ENCODE measurements around the gene ITGB1BP1.

The ITGB1BP1 gene

GRCh38 chr2:9394816-9395215, 28.5 kb downstream of the ITGB1BP1 start:
- H3K4me3 ChIP-seq (ENCODE audit: control insufficient read depth in 1 of 7, extremely low read depth in 1 of 7, insufficient read depth in 4 of 7, low read depth in 2 of 7, low read length in 6 of 7), result no peak overlapping the region
- 96% methylated on average over 15 of the region's 15 CpGs for WGBS (ENCODE audit: insufficient coverage)
- H3K9me3 ChIP-seq (ENCODE audit: control extremely low read depth in 1 of 5, control insufficient read depth in 4 of 5, insufficient read depth in 2 of 5, low read depth in 1 of 5, low read length in 4 of 5), result no peaks in the 10 kb centered on the region
- POLR2A ChIA-PET, result no interaction called here
- H3K27ac ChIP-seq (ENCODE audit: insufficient read depth in 1 of 2, low read depth in 1 of 2, low read length in 2 of 2, poor library complexity in 1 of 2, severe bottlenecking in 2 of 2), result no peak overlapping the region
- H3K36me3 ChIP-seq (ENCODE audit: control insufficient read depth in 4 of 4, insufficient read depth in 4 of 4, low read length in 3 of 4), result peaks cover 0 to 12% (median 2%) of the 10 kb centered on the region in 4 experiments
- DNase-seq, result no peak
- H3K4me1 ChIP-seq (ENCODE audit: control extremely low read depth in 1 of 4, control insufficient read depth in 4 of 4, insufficient read depth in 4 of 4, low read length in 3 of 4), result peaks cover 0 to 5% (median 3%) of the 10 kb centered on the region in 4 experiments
- no peaks in the 10 kb centered on the region for H3K27me3 ChIP-seq (replicated peaks in 2 of 5; ENCODE audit: control insufficient read depth in 4 of 5, insufficient read depth in 5 of 5, low read length in 4 of 5)
- CTCF ChIA-PET, result interaction anchor here (1.5 kb wide), 1 partner anchor 10 kb away, joined by 3 read pairs; no protein-coding TSS in a partner anchor

- POLR2A ChIA-PET, result interaction anchor here (0.5 kb wide), 1 partner anchor 1407 kb away, joined by 3 read pairs; no protein-coding TSS in a partner anchor
- no peaks in the 10 kb centered on the region for H3K9me3 ChIP-seq (ENCODE audit: control extremely low read depth in 1 of 5, control insufficient read depth in 4 of 5, insufficient read depth in 2 of 5, low read depth in 1 of 5, low read length in 4 of 5)
- no peak overlapping the region for H3K4me3 ChIP-seq (ENCODE audit: control insufficient read depth in 1 of 7, extremely low read depth in 1 of 7, insufficient read depth in 4 of 7, low read depth in 2 of 7, low read length in 6 of 7)
- H3K27ac ChIP-seq (ENCODE audit: insufficient read depth in 1 of 2, low read depth in 1 of 2, low read length in 2 of 2, poor library complexity in 1 of 2, severe bottlenecking in 2 of 2), result no peak overlapping the region
- H3K27me3 ChIP-seq (replicated peaks in 2 of 5; ENCODE audit: control insufficient read depth in 4 of 5, insufficient read depth in 5 of 5, low read length in 4 of 5), result no peaks in the 10 kb centered on the region
- peaks cover 0 to 20% (median 5%) of the 10 kb centered on the region in 4 experiments for H3K36me3 ChIP-seq (ENCODE audit: control insufficient read depth in 4 of 4, insufficient read depth in 4 of 4, low read length in 3 of 4)
- H3K4me1 ChIP-seq (ENCODE audit: control extremely low read depth in 1 of 4, control insufficient read depth in 4 of 4, insufficient read depth in 4 of 4, low read length in 3 of 4), result no peaks in the 10 kb centered on the region
- CTCF ChIA-PET, result no interaction called here
- no peak for DNase-seq
- 91% methylated on average over 24 of the region's 28 CpGs for WGBS (ENCODE audit: insufficient coverage)
These were observed 30.2 kb downstream of the ITGB1BP1 start for GRCh38 chr2:9392898-9393765.

- peaks cover 0 to 20% (median 6%) of the 10 kb centered on the region in 4 experiments for H3K36me3 ChIP-seq (ENCODE audit: control insufficient read depth in 4 of 4, insufficient read depth in 4 of 4, low read length in 3 of 4)
- CTCF ChIA-PET, result no interaction called here
- POLR2A ChIA-PET, result interaction anchor here (0.5 kb wide), 1 partner anchor 1408 kb away, joined by 3 read pairs; no protein-coding TSS in a partner anchor
These were observed 31.2 kb downstream of the ITGB1BP1 start for GRCh38 chr2:9391961-9392720.

GRCh38 chr2:9390991-9391390, 32.3 kb downstream of the ITGB1BP1 start:
- CTCF ChIA-PET, result interaction anchor here (0.6 kb wide), 1 partner anchor 1537 kb away, joined by 3 read pairs; no protein-coding TSS in a partner anchor
- WGBS (ENCODE audit: insufficient coverage), result over 99% methylated on average over 19 of the region's 19 CpGs
- H3K27ac ChIP-seq (ENCODE audit: insufficient read depth in 1 of 2, low read depth in 1 of 2, low read length in 2 of 2, poor library complexity in 1 of 2, severe bottlenecking in 2 of 2), result no peak overlapping the region
- H3K9me3 ChIP-seq (ENCODE audit: control extremely low read depth in 1 of 5, control insufficient read depth in 4 of 5, insufficient read depth in 2 of 5, low read depth in 1 of 5, low read length in 4 of 5), result no peaks in the 10 kb centered on the region
- no peak for DNase-seq
- POLR2A ChIA-PET, result no interaction called here
- H3K4me3 ChIP-seq (ENCODE audit: control insufficient read depth in 1 of 7, extremely low read depth in 1 of 7, insufficient read depth in 4 of 7, low read depth in 2 of 7, low read length in 6 of 7), result no peak overlapping the region
- H3K4me1 ChIP-seq (ENCODE audit: control extremely low read depth in 1 of 4, control insufficient read depth in 4 of 4, insufficient read depth in 4 of 4, low read length in 3 of 4), result no peaks in the 10 kb centered on the region
- H3K27me3 ChIP-seq (replicated peaks in 2 of 5; ENCODE audit: control insufficient read depth in 4 of 5, insufficient read depth in 5 of 5, low read length in 4 of 5), result no peaks in the 10 kb centered on the region
- peaks cover 0 to 21% (median 6%) of the 10 kb centered on the region in 4 experiments for H3K36me3 ChIP-seq (ENCODE audit: control insufficient read depth in 4 of 4, insufficient read depth in 4 of 4, low read length in 3 of 4)

More at GRCh38 chr2:9391961-9392720, 31.2 kb downstream of the ITGB1BP1 start:
- 96% methylated on average over 10 of the region's 13 CpGs for WGBS (ENCODE audit: insufficient coverage)
- Histone ChIP-seq H3K4me1 (ENCODE audit: control extremely low read depth in 1 of 4, control insufficient read depth in 4 of 4, insufficient read depth in 4 of 4, low read length in 3 of 4) (no peaks in the 10 kb centered on the region), H3K9me3 (ENCODE audit: control extremely low read depth in 1 of 5, control insufficient read depth in 4 of 5, insufficient read depth in 2 of 5, low read depth in 1 of 5, low read length in 4 of 5) (no peaks in the 10 kb centered on the region), H3K27ac (ENCODE audit: insufficient read depth in 1 of 2, low read depth in 1 of 2, low read length in 2 of 2, poor library complexity in 1 of 2, severe bottlenecking in 2 of 2) (no peak overlapping the region), H3K27me3 (replicated peaks in 2 of 5; ENCODE audit: control insufficient read depth in 4 of 5, insufficient read depth in 5 of 5, low read length in 4 of 5) (no peaks in the 10 kb centered on the region), H3K4me3 (ENCODE audit: control insufficient read depth in 1 of 7, extremely low read depth in 1 of 7, insufficient read depth in 4 of 7, low read depth in 2 of 7, low read length in 6 of 7) (no peak overlapping the region)
- no peak for DNase-seq

DNA sequence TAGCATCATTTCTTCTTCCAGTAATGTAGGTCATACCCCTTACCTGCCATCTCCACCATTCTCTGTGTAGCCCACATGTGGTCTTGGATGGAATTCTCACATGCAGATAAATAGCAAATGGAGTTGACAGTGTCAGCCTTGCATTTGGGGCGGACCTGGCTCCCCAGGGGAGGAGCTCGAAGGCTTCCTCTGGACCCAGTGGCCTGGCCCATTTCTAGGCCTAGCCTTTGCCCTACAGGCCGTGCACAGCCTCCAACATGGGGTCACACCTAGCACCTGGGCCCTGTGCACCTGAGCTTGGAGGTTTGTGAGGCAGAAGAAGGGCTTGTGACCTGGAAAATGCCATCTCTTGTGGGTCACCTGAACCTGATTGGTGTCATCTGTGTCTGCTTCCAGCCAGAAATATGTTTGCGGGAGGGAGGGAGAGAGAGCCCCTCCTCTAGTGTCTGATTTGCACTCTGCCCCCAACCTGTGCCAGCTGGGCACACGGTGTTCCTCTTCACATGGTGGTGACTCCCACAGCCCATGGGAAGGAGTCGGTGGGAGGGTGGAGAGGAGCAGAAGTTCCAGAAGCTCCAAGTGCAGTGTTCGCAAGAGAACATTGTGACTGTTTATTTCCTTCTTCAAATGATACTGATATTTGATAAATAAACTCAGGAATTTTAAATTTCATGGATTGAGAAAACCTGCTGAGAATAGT, 33.0 kb downstream of the ITGB1BP1 start:
- H3K9me3 ChIP-seq (ENCODE audit: control extremely low read depth in 1 of 5, control insufficient read depth in 4 of 5, insufficient read depth in 2 of 5, low read depth in 1 of 5, low read length in 4 of 5), result no peaks in the 10 kb centered on the region
- H3K4me1 ChIP-seq (ENCODE audit: control extremely low read depth in 1 of 4, control insufficient read depth in 4 of 4, insufficient read depth in 4 of 4, low read length in 3 of 4), result no peaks in the 10 kb centered on the region
- no peak overlapping the region for H3K4me3 ChIP-seq (ENCODE audit: control insufficient read depth in 1 of 7, extremely low read depth in 1 of 7, insufficient read depth in 4 of 7, low read depth in 2 of 7, low read length in 6 of 7)
- H3K27me3 ChIP-seq (replicated peaks in 2 of 5; ENCODE audit: control insufficient read depth in 4 of 5, insufficient read depth in 5 of 5, low read length in 4 of 5), result no peaks in the 10 kb centered on the region
- H3K36me3 ChIP-seq (ENCODE audit: control insufficient read depth in 4 of 4, insufficient read depth in 4 of 4, low read length in 3 of 4), result peaks cover 0 to 24% (median 6%) of the 10 kb centered on the region in 4 experiments
- WGBS (ENCODE audit: insufficient coverage), result 98% methylated on average over 5 of the region's 7 CpGs
- H3K27ac ChIP-seq (ENCODE audit: insufficient read depth in 1 of 2, low read depth in 1 of 2, low read length in 2 of 2, poor library complexity in 1 of 2, severe bottlenecking in 2 of 2), result no peak overlapping the region
- POLR2A ChIA-PET, result no interaction called here
- no peak for DNase-seq
- CTCF ChIA-PET, result no interaction called here

DNA sequence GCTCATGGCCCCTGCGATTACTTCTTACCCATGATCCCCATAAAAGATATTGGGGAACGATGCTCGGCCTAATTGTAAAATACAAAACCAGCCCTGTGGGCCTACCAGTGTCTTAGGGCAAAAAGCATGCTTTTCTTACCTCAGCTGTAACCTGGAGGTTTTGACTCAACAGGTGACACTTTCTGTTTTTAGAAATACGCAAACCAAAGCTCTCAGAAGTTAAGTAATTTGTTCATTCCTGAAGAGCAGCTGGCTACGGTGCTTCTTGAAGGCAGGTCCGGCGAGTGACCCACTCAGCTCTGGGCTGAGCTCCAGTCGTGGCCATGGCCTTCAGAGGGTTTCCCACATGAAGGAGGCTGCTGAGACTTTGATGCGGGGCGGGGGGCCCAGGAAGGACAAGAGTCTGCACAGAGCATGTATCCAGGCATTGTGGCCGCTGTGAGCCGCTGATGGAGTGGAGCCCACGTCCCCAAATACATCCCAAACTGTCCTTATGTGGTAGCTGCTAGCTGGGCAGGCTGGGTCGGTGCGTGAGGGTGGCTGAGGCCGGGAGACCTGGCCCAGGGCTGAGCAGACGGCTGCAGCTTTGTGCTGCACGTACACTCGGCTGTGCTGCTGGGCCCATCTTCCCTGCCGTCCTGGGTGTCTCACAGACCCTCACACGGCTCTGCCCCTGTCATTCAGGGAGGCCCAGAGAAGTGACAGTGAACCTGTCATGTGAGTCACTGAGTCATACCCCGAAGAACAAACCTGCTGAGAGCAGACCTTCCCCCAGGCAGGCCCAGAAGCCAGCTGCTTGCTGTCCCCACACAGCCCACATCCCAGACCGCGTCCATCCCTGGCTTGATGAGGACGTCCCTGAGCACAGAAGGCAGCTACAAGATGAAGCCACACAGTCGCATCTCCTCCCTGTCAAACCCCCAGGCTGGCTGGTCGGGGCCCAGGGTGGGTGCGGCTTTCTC, 34.1 kb downstream of the ITGB1BP1 start:
- ChIA-PET POLR2A (no interaction called here), CTCF (interaction anchor here (0.9 kb wide), 1 partner anchor 8 kb away, joined by 3 read pairs; no protein-coding TSS in a partner anchor)
- Histone ChIP-seq H3K9me3 (ENCODE audit: control extremely low read depth in 1 of 5, control insufficient read depth in 4 of 5, insufficient read depth in 2 of 5, low read depth in 1 of 5, low read length in 4 of 5) (no peaks in the 10 kb centered on the region), H3K4me1 (ENCODE audit: control extremely low read depth in 1 of 4, control insufficient read depth in 4 of 4, insufficient read depth in 4 of 4, low read length in 3 of 4) (no peaks in the 10 kb centered on the region), H3K27me3 (replicated peaks in 2 of 5; ENCODE audit: control insufficient read depth in 4 of 5, insufficient read depth in 5 of 5, low read length in 4 of 5) (no peaks in the 10 kb centered on the region), H3K36me3 (ENCODE audit: control insufficient read depth in 4 of 4, insufficient read depth in 4 of 4, low read length in 3 of 4) (peaks cover 0 to 17% (median 6%) of the 10 kb centered on the region in 4 experiments), H3K27ac (ENCODE audit: insufficient read depth in 1 of 2, low read depth in 1 of 2, low read length in 2 of 2, poor library complexity in 1 of 2, severe bottlenecking in 2 of 2) (no peak overlapping the region), H3K4me3 (ENCODE audit: control insufficient read depth in 1 of 7, extremely low read depth in 1 of 7, insufficient read depth in 4 of 7, low read depth in 2 of 7, low read length in 6 of 7) (no peak overlapping the region)
- DNase-seq, result no peak
- 96% methylated on average over 28 of the region's 28 CpGs for WGBS (ENCODE audit: insufficient coverage)
